ENCODE results near the gene LRRFIP2. TPM values are rescaled to one million over a fixed set of nuclear protein-coding genes. Genes with fewer than 3 reads are reported as not detected.

LRRFIP2 gene
- total RNA-seq, 1 experiment from 2014 or later, result 16.8 TPM

GRCh38 chr3:37204314-37204713 is 29.9 kb upstream of the LRRFIP2 start:
- Histone ChIP-seq H3K36me3 (replicated peaks; ENCODE audit: control insufficient read depth, insufficient read depth, low read length) (no peaks in the 10 kb centered on the region), H3K4me3 (ENCODE audit: insufficient read depth, low read depth, low read length) (no peak overlapping the region), H3K27me3 (ENCODE audit: control insufficient read depth, insufficient read depth, low read length) (no peaks in the 10 kb centered on the region)
- no peak for DNase-seq

DNA sequence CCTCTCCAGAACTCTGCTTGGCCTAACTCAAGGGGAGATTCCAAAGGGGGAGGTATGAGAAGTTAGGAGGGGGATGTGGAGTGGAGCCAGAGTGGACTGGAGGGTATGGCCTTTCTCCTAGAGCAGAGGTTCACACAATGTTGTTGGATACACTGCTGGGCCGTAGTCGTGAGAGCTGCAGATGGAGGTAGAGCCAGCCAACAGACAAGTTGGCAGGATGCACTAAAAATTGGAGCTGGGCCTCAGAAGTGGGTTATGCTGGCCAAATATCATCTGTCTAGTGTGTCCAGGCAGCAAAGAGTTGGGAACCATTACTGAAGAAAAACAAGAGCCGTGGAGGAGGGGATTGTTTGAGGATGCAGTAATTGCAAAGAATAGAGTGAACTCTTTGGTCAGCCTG is 27.7 kb upstream of the LRRFIP2 start:
- H3K4me3 ChIP-seq (ENCODE audit: insufficient read depth, low read depth, low read length), result no peak overlapping the region
- DNase-seq, result no peak
- no peaks in the 10 kb centered on the region for H3K27me3 ChIP-seq (ENCODE audit: control insufficient read depth, insufficient read depth, low read length)
- no peaks in the 10 kb centered on the region for H3K36me3 ChIP-seq (replicated peaks; ENCODE audit: control insufficient read depth, insufficient read depth, low read length)

DNA sequence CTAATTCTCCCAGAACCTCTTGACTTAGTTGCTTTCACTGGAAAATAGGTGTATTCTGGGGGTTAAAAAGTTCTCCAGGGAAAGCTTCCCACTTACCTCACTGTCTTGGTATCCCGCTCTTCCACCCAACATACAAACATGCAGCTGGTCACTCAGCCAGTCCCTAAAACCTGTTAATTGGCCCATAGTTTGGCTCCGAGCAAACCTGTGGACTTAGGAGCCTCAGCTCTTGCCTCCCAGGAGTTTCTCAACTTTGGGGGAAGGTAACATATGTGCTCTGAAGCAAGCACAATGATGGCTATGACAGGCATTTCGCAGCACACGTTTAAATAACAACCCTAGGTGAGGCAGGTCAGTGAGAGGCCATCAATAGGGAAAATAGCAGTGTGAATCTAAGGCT is 25.8 kb upstream of the LRRFIP2 start:
- DNase-seq, result no peak
- Histone ChIP-seq H3K36me3 (replicated peaks; ENCODE audit: control insufficient read depth, insufficient read depth, low read length) (no peaks in the 10 kb centered on the region), H3K27me3 (ENCODE audit: control insufficient read depth, insufficient read depth, low read length) (no peaks in the 10 kb centered on the region), H3K4me3 (ENCODE audit: insufficient read depth, low read depth, low read length) (no peak overlapping the region)

DNA sequence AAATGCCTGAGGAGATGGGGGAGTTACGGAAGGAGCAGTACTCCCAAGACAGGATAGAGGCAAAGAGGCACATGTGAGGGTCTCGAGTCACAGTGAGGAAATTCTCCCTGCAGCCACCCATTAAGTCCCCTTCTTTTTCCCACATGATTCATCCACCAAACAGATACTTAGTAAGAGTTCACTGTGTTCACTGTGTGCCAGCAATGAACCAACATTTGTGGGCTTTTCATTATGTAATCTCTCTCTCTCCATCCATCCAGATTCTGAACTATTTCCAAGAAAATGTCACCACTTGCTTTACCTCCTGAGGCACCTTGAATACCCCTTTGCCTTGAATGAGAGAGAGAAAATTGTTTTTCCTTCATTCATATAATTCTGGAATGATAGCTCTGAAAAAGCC is 24.6 kb upstream of the LRRFIP2 start:
- Histone ChIP-seq H3K36me3 (replicated peaks; ENCODE audit: control insufficient read depth, insufficient read depth, low read length) (no peaks in the 10 kb centered on the region), H3K4me3 (ENCODE audit: insufficient read depth, low read depth, low read length) (no peak overlapping the region), H3K27me3 (ENCODE audit: control insufficient read depth, insufficient read depth, low read length) (no peaks in the 10 kb centered on the region)
- no peak for DNase-seq

GRCh38 chr3:37198547-37198946 is 24.2 kb upstream of the LRRFIP2 start:
- Histone ChIP-seq H3K36me3 (replicated peaks; ENCODE audit: control insufficient read depth, insufficient read depth, low read length) (no peaks in the 10 kb centered on the region), H3K27me3 (ENCODE audit: control insufficient read depth, insufficient read depth, low read length) (no peaks in the 10 kb centered on the region), H3K4me3 (ENCODE audit: insufficient read depth, low read depth, low read length) (no peak overlapping the region)
- DNase-seq, result no peak

DNA sequence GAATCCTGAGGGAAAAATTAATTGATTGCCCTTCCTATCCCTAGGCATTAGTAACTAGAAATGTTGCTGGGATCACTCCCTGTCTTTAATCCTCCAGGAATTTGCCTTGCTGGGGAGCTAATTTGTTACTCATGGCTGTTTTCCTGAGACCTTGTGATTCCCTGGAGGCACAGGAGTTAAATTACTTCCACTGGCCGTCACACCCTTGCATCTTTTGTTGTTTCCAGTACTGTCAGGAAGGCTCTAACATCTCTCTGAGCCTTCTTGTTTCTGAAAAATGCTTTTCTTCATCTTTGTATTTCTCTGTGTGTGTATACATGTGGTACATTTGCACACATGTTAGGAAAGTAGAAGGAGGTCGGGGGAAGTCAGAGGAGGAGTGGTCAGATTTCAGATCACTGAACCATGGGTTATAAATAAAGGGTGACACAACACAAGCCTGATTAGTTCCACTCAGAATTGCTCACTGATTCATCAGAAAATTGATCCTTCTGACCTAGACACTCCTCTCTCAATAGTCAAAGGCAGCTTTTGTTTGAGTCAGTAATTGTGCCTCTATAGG is 23.5 kb upstream of the LRRFIP2 start:
- no peaks in the 10 kb centered on the region for H3K36me3 ChIP-seq (replicated peaks; ENCODE audit: control insufficient read depth, insufficient read depth, low read length)
- no peak for DNase-seq
- H3K27me3 ChIP-seq (ENCODE audit: control insufficient read depth, insufficient read depth, low read length), result no peaks in the 10 kb centered on the region
- no peak overlapping the region for H3K4me3 ChIP-seq (ENCODE audit: insufficient read depth, low read depth, low read length)

DNA sequence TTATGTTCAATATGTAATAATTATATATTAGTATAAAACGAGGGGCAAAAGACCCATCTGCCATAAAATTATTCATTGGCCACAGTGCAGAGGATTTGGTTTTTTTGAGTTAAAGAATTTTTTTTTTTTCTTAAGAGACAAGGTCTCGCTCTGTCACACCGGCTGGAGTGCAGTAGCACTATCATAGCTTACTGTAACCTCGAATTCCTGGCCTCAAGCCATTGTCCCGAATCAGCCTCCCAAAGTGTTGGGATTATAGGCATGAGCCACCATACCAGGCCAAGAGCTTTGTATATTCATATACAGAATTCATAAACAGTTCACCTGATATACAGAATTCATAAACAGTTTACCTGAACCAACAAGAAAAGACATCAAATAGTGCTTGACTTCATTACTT is 20.2 kb upstream of the LRRFIP2 start:
- Histone ChIP-seq H3K27me3 (ENCODE audit: control insufficient read depth, insufficient read depth, low read length) (no peaks in the 10 kb centered on the region), H3K36me3 (replicated peaks; ENCODE audit: control insufficient read depth, insufficient read depth, low read length) (no peaks in the 10 kb centered on the region), H3K4me3 (ENCODE audit: insufficient read depth, low read depth, low read length) (no peak overlapping the region)
- no peak for DNase-seq

- H3K36me3 ChIP-seq (replicated peaks; ENCODE audit: control insufficient read depth, insufficient read depth, low read length), result no peaks in the 10 kb centered on the region
- no peak overlapping the region for H3K4me3 ChIP-seq (ENCODE audit: insufficient read depth, low read depth, low read length)
- no peaks in the 10 kb centered on the region for H3K27me3 ChIP-seq (ENCODE audit: control insufficient read depth, insufficient read depth, low read length)
- no peak for DNase-seq
Observed at GRCh38 chr3:37190667-37191066, 16.3 kb upstream of the LRRFIP2 start.

GRCh38 chr3:37189109-37189508 is 14.7 kb upstream of the LRRFIP2 start:
- Histone ChIP-seq H3K4me3 (ENCODE audit: insufficient read depth, low read depth, low read length) (no peak overlapping the region), H3K27me3 (ENCODE audit: control insufficient read depth, insufficient read depth, low read length) (no peaks in the 10 kb centered on the region), H3K36me3 (replicated peaks; ENCODE audit: control insufficient read depth, insufficient read depth, low read length) (no peaks in the 10 kb centered on the region)
- DNase-seq, result no peak

DNA sequence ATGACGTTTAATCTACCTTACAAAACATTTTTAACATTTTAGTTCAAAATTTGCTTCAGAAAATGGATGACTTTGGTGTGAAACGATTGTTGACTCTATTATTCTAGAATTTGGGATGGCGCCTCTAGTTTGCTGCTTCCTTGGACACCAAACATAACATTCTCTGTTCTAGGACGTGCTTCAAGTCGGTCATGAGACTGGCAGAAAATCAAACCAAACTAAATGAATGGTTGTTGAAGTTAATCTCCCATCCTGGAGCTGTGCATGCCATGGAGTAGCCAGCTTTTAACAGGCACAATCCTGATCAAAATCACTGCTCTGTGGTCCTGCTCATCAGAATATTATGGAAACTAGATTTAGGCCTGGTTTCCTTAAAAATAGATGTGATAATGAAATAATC is 9.6 kb upstream of the LRRFIP2 start:
- DNase-seq, result no peak
- H3K36me3 ChIP-seq (replicated peaks; ENCODE audit: control insufficient read depth, insufficient read depth, low read length), result no peaks in the 10 kb centered on the region
- H3K4me3 ChIP-seq (ENCODE audit: insufficient read depth, low read depth, low read length), result no peak overlapping the region
- no peaks in the 10 kb centered on the region for H3K27me3 ChIP-seq (ENCODE audit: control insufficient read depth, insufficient read depth, low read length)

GRCh38 chr3:37183375-37183831 is 9.0 kb upstream of the LRRFIP2 start:
- H3K36me3 ChIP-seq (replicated peaks; ENCODE audit: control insufficient read depth, insufficient read depth, low read length), result no peaks in the 10 kb centered on the region
- DNase-seq, result no peak
- H3K4me3 ChIP-seq (ENCODE audit: insufficient read depth, low read depth, low read length), result no peak overlapping the region
- H3K27me3 ChIP-seq (ENCODE audit: control insufficient read depth, insufficient read depth, low read length), result no peaks in the 10 kb centered on the region

DNA sequence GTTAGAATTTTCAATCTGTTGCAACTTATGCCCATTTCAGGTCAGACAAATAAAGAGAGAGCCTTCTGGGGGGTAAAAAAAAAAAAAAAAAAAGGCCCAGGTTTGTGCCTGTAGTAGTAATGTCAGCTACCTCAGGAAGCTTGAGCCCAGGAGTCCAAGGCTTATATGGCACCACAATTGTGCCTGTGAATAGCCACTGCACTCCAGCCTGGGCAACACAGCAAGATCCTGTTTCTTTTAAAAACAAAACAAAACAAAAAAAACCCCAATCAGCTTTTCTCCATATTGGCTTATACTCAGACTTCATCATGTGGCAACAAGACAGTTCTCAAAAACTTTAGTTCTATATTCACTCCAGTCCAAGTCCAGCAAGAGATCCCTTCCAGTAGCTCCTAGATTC is 8.4 kb upstream of the LRRFIP2 start:
- Histone ChIP-seq H3K27me3 (ENCODE audit: control insufficient read depth, insufficient read depth, low read length) (no peaks in the 10 kb centered on the region), H3K36me3 (replicated peaks; ENCODE audit: control insufficient read depth, insufficient read depth, low read length) (no peaks in the 10 kb centered on the region), H3K4me3 (ENCODE audit: insufficient read depth, low read depth, low read length) (no peak overlapping the region)
- DNase-seq, result no peak

GRCh38 chr3:37181756-37182155 is 7.4 kb upstream of the LRRFIP2 start:
- DNase-seq, result no peak
- H3K4me3 ChIP-seq (ENCODE audit: insufficient read depth, low read depth, low read length), result no peak overlapping the region
- H3K27me3 ChIP-seq (ENCODE audit: control insufficient read depth, insufficient read depth, low read length), result no peaks in the 10 kb centered on the region
- no peaks in the 10 kb centered on the region for H3K36me3 ChIP-seq (replicated peaks; ENCODE audit: control insufficient read depth, insufficient read depth, low read length)

GRCh38 chr3:37179144-37179967 is 5.0 kb upstream of the LRRFIP2 start:
- DNase-seq, result no peak
- no peaks in the 10 kb centered on the region for H3K36me3 ChIP-seq (replicated peaks; ENCODE audit: control insufficient read depth, insufficient read depth, low read length)
- no peaks in the 10 kb centered on the region for H3K27me3 ChIP-seq (ENCODE audit: control insufficient read depth, insufficient read depth, low read length)
- H3K4me3 ChIP-seq (ENCODE audit: insufficient read depth, low read depth, low read length), result no peak overlapping the region

DNA sequence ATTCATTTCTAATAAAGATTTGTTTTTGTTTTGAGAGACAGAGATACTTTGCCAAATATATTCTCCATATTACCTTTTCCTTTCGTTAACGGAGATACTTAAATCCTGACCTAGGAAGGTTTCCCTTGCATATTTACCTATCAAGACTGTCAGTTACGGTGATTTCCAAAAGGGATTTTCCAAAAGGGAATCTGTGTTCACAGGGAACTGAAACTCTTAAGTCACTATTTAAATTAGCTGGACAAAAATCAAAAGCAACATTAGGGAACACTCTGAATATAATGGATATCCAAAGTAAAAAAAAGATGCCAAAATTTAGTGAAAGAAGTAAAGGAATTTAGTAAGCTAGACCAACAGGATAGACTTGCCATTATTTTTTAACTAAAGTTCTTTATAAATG is 576 bp downstream of the LRRFIP2 start:
- Histone ChIP-seq H3K4me3 (ENCODE audit: insufficient read depth, low read depth, low read length) (no peak overlapping the region), H3K27me3 (ENCODE audit: control insufficient read depth, insufficient read depth, low read length) (no peaks in the 10 kb centered on the region), H3K36me3 (replicated peaks; ENCODE audit: control insufficient read depth, insufficient read depth, low read length) (no peaks in the 10 kb centered on the region)
- no peak for DNase-seq
